Ishikawa (cell line): ENCODE data around the gene PPP1R1C.

Experiments
- CEBPB ChIP-seq: IDR thresholded peaks from 2 replicates; pipeline ENCODE4 v1.6.1; 2012
- CREB1 ChIP-seq: IDR thresholded peaks from 2 replicates; pipeline ENCODE4 v1.6.1; 2012; ENCODE audit warnings: low read depth
- EGR1 ChIP-seq: IDR thresholded peaks from 2 replicates; pipeline ENCODE4 v1.6.1; 2012
- EP300 ChIP-seq: IDR thresholded peaks from 2 replicates; pipeline ENCODE4 v1.6.1; 2012; ENCODE audit warnings: borderline replicate concordance
- FOXM1 ChIP-seq: IDR thresholded peaks from 2 replicates; pipeline ENCODE4 v1.6.1; 2012; ENCODE audit warnings: low read depth, borderline replicate concordance
- MAX ChIP-seq: IDR thresholded peaks from 2 replicates; pipeline ENCODE4 v1.6.1; 2012
- NFIC ChIP-seq: IDR thresholded peaks from 2 replicates; pipeline ENCODE4 v1.6.1; 2012
- RAD21 ChIP-seq: IDR thresholded peaks from 2 replicates; pipeline ENCODE4 v1.6.1; 2012; ENCODE audit warnings: low read depth
- REST ChIP-seq: IDR thresholded peaks from 2 replicates; pipeline ENCODE4 v1.6.1; 2012; ENCODE audit warnings: low read depth, mild to moderate bottlenecking
- TAF1 ChIP-seq: IDR thresholded peaks from 2 replicates; pipeline ENCODE4 v1.6.1; 2012; ENCODE audit warnings: low read depth, mild to moderate bottlenecking
- TCF12 ChIP-seq: IDR thresholded peaks from 2 replicates; pipeline ENCODE4 v1.6.1; 2012; ENCODE audit warnings: low read depth
- TEAD4 ChIP-seq: IDR thresholded peaks from 2 replicates; pipeline ENCODE4 v1.6.1; 2012
- USF1 ChIP-seq: IDR thresholded peaks from 2 replicates; pipeline ENCODE4 v1.6.1; 2012
- YY1 ChIP-seq: IDR thresholded peaks from 2 replicates; pipeline ENCODE4 v1.6.1; 2012; ENCODE audit warnings: low read depth
- ZBTB7A ChIP-seq: IDR thresholded peaks from 2 replicates; pipeline ENCODE4 v1.6.1; 2012; ENCODE audit warnings: low read depth

Gene PPP1R1C

GRCh38 chr2:182018218-182018617, 32.6 kb downstream of the PPP1R1C start:
- TF ChIP-seq TEAD4: peak; percentile 44
- no peak for TF ChIP-seq EGR1
- no peak for TF ChIP-seq USF1
- TF ChIP-seq CREB1: no peak

GRCh38 chr2:182019731-182020130, 34.1 kb downstream of the PPP1R1C start:
- no peak for TF ChIP-seq RAD21
- no peak for TF ChIP-seq REST
- TF ChIP-seq TAF1: no peak
- no peak for TF ChIP-seq USF1
- TF ChIP-seq MAX: no peak
- no peak for TF ChIP-seq TCF12
- no peak for TF ChIP-seq CREB1
- TF ChIP-seq EGR1: no peak

- no peak for TF ChIP-seq REST
- no peak for TF ChIP-seq EP300
- no peak for TF ChIP-seq YY1
- no peak for TF ChIP-seq CREB1
These were observed 34.8 kb downstream of the PPP1R1C start for GRCh38 chr2:182020286-182021070.

- TF ChIP-seq ZBTB7A (no peak), REST (no peak), USF1 (no peak), CREB1 (no peak), EGR1 (no peak), TAF1 (no peak), MAX (no peak), YY1 (no peak), CEBPB (no peak), FOXM1 (no peak), TCF12 (no peak), RAD21 (no peak), NFIC (no peak), EP300 (no peak)
These were observed 37.6 kb downstream of the PPP1R1C start for GRCh38 chr2:182023235-182023634.

GRCh38 chr2:182031956-182032355, 46.3 kb downstream of the PPP1R1C start:
- TF ChIP-seq CEBPB (no peak), ZBTB7A (no peak), MAX (no peak), TEAD4 (no peak), TCF12 (no peak), REST (no peak), RAD21 (no peak), EGR1 (no peak), NFIC (no peak), EP300 (no peak), TAF1 (no peak), YY1 (no peak), USF1 (no peak), FOXM1 (no peak), CREB1 (no peak)
